HG03354 (cell line): ENCODE measurements around the gene MSI2.
"Not testable (repeated sequence)": the region's sequence is repeated elsewhere in the genome, so short reads cannot be mapped to it uniquely, and the experiment has no call there.

ENCODE experiments used
- ATAC-seq: cut with Tn5 transposase; IDR thresholded peaks from one replicate; pipeline ENCODE4 v1.9.1; 2021; ENCODE audit warnings: mild to moderate bottlenecking; ENCODE audit not compliant: unreplicated experiment, poor library complexity, severe bottlenecking

Gene MSI2

DNA sequence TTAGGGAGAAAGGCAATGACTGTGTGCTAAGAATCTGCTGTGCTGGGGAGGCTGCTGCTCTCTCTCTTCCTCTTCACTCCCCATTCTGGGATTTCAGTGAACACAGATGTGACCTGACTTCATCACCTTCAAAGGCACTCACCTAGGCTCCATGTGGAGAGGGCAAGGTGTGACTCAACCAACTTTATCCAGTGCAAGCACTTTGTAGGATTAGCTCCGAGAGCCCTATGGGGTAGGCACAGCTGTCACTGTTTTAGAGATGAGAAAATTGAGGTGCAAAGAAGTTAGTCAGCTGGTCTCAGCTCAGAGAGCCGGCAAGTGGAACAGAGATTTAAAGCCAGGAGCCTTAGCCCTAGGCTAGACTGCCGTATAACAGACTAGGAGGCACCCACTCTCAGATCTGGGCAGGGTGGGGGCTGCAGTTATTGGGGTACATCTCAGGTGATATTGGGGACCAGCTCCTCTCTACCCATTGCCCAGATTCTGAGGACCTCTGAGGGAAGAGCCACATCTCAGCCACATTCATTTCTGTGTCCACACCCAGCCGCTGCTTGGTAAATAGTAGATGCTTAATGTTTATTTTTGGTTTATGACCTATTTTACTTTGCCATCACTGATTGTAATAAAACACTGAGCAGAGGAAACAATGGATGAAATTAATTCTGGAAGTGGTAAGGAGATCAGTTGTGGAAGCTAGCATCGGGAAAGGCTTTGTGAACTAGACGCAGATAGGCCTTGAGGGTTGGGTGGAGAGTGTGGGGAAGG, 350.0 kb downstream of the MSI2 start:
- no peak for ATAC-seq

DNA sequence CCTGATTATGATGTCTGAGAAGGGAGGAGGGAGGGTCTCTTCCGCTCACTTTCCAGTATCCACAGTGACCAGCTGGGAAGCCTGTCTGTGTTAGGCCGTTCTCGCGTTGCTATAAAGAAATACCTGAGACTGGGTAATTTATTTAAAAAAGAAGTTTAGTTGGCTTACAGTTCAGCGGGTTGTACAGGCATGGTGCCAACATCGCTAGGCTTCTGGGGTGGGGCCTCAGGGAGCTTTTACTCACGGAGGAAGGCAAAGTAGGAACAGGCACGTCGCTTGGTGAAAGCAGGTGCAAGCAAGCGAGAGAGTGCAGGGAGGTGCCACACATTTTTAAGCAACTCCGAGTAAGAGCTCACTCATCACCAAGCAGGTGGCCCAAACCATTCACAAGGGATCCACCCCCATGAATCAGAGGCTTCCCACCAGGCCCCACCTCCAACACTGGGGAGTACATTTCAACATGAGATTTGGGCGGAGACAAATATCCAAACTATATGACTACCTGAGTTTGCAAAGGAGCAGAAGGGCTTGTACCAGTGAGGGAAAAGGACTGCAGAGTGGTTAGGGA, 351.3 kb downstream of the MSI2 start:
- ATAC-seq, result no peak

- ATAC-seq, result no peak
Observed at GRCh38 chr17:57608369-57609124, 352.2 kb downstream of the MSI2 start.

- no peak for ATAC-seq
Observed at GRCh38 chr17:57609125-57609877, 353.0 kb downstream of the MSI2 start.

DNA sequence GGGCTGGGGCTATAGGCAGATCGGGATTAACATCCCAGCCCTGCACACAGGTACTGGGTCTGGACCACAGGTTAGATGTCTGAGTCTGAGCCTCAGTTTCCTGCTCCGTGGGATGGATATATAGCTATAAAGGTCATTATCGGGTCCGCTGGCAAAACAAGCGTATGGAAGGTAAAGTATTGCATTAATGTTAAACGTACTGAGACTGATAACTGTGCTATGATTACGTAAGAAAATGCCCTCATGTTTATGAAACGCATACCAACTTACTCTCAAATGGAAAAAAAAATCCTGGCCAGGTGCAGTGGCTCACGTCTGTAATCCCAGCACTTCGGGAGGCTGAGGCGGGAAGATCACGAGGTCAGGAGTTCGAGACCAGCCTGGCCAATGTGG, 353.6 kb downstream of the MSI2 start:
- ATAC-seq, result no peak

- ATAC-seq, result no peak
Observed at GRCh38 chr17:57612202-57613071, 356.1 kb downstream of the MSI2 start.

DNA sequence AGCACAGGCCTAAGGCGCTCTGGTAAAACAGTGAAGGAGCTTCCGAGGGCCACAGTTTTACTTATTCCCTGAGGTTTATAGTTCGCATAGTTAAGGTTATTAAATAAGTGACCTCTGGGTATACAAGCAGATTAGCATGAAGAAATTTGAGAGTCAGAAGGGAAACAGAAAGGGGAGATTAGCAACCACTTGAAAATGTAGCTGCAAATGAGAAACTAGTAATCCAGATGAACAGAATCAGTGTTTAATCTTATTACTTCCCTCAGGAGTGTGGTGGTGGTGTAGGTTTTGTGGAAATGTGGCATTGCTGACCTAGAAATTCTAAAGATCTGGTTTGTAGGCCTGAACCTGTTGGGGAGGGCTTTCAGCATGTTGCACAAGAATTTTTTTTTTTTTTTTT, 358.4 kb downstream of the MSI2 start:
- no peak for ATAC-seq

GRCh38 chr17:57615836-57616757, 359.8 kb downstream of the MSI2 start:
- ATAC-seq, result no peak

DNA sequence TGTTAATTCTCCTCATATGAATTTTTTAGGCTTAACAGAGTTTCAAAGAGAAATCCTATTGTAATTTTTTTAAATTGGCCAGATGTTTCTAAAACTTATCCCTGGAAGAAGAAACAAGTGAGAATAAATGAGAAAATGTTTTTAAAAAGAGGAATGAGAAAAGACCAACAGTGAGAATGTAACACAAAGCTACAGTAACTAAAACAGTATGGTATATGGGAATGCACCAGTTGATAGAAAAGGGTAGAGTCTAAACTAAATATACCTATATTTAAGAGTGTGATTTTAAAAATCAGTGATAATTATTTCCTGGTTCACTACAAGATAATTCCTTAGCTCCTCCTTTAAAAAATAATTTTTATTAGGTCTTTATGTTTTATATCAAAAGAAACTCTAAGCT, 360.9 kb downstream of the MSI2 start:
- ATAC-seq, result no peak

DNA sequence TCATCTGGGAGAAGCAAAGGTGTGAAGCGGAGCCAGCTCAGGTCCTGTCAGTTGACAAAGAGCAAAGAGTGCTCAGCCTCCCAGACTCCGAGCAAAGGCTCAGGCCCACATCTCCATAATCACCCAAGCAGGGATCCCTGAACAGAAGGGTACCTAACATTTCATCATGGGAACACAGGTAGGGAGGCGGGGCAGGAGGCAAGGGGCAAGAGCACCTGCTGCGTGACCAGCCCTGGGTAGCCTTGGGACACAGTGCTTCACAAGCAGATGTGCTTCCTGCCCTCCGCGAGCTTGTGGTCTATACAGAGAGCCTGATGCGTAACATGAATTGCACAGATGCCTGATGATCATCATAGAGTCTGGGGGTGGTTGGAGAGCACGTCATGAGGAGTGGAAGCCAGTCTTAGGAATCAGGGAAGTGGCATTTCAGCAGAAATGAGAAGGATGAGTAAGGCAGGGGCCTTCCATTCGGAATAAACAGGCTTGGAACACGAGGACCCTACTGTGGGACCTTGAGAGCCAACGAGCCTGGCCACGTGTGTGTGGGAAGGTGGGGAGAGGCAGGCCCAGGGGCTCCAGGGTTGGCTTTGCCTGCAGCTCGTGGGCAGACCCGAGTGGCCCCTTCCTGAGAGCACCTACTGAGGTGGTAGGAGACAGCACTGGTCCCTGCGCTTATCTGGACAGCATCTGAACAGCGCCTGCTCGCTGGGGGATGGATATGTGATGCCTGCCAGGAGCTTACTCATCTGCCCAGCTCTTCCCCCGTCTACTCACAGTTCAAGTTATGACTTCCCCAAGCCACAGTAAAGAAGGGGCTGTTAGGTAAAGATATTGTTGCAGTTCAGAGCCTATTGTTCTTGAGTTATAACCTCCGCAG, 363.0 kb downstream of the MSI2 start:
- no peak for ATAC-seq

- no peak for ATAC-seq
Observed at GRCh38 chr17:57620576-57620975, 364.3 kb downstream of the MSI2 start.

DNA sequence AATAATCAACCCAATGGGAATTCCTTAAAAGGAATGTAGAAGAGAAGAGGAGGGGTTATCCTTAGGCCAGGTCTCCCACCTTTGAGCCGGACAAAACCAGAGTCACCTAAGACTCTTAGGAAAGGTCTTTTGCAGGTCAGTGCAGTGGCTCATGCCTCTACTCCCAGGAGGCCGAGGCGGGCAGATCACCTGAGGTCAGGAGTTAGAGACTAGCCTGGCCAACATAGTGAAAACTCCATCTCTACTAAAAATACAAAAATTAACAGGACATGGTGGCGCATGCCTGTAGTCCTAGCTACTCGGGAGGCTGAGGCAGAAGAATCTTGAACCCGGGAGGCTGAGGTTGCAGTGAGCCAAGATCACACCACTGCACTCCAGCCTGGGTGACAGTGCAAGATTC, 365.5 kb downstream of the MSI2 start:
- not testable (repeated sequence) for ATAC-seq

GRCh38 chr17:57622306-57622682, 366.0 kb downstream of the MSI2 start:
- ATAC-seq, result no peak

DNA sequence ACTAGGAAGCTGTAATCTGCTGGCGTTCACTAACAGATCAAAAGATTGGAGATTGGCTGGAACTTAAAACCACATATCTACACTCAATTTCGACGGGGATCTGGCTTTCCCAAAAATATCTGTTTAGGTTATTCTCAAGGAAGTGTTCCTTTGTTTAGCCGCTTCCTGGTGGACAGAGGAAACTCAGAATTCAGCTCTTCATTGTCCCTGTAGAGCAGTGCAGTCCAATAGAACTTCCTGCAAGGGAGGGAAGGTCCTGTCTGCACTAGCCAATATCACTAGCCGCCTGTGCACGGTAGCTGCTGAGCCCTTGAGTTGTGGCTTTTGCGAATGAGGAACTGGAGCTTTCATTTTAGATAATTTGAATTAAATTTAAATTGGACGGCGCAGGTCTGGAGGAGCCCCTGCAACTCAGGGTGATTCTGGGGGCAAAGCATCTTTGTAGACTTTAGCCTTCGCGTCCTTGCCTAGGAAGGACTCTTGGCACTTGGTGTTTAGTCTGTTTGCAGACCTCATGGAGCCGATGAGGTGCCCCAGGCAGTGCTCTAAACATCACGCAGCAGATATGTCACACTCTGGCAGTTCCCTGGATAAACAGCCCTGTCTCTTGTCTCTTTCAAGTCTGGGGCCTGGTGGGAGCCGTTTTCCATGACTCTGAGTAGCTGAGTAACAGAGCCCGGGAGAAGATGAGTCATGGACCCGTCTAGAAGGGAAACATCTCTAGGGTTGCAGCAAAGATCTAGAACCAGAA, 366.5 kb downstream of the MSI2 start:
- peak; percentile 79 for ATAC-seq

DNA sequence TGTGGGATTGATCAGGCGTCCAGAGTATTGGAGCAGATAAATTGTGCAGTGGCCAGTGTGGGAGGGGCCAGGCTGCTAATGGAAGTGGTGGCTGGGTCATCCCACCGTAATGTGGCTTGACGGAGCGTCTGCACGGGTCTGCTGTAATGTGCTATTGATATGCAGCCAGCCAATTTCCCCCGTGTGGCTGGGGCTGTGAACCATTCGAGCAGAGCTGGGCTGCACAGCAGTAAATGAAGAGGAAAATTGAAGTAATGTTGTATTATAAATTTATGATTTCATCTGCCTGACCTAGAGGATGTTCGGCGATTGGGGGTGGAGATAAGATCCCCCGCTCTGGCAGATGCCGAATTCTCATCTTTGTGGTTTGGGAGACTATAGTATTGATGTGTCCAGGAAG, 367.3 kb downstream of the MSI2 start:
- no peak for ATAC-seq

DNA sequence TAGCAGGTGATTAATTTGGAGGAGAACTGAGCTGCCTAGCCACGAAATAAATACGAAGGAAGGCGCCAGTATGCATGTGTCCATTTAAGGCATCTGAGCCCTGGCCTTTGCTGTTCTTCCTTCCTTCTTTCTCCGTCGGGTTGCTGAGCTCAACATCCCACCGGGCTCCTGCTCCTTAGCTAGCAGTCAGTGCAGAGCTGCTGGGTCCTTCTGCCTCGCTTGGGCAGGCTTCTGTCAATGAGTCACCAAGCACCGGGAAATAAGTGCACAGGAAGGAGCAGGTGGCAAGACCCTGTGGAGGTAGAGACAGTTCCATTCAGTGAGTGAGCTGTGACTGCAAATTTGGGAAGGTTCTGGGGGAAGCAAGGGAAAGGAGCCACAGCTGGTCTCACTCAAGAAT, 368.1 kb downstream of the MSI2 start:
- ATAC-seq, result peak; percentile 36

DNA sequence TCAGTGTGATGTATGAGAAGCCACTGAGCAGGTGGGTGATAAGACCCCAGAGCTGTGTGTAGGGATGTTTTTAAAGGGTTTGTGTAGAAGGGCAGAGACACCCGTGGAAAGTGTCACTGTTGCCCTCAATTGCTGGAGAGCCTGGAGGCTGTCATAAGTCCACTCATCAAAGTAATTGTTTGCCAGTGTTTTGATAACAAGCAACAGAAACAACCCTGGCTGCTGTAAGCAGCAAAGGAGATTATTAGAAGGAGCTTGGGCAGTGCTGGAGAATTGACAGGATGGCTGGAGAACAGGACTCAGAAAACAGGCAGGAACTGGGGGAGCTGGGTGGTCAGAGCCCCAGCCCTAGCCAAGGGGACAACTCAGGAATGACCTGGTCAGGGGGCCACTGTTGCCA, 369.2 kb downstream of the MSI2 start:
- ATAC-seq, result no peak
